LNCAP (cell line): Measurements from ENCODE around the gene SH3RF3.

ENCODE experiments used
- TF ChIP-seq, protein P1 (sequence below): fragments of 450-650 bp; IDR thresholded peaks from 2 replicates; pipeline ENCODE4 v1.5.1; 2017; ENCODE audit warnings: mild to moderate bottlenecking

Gene SH3RF3

DNA sequence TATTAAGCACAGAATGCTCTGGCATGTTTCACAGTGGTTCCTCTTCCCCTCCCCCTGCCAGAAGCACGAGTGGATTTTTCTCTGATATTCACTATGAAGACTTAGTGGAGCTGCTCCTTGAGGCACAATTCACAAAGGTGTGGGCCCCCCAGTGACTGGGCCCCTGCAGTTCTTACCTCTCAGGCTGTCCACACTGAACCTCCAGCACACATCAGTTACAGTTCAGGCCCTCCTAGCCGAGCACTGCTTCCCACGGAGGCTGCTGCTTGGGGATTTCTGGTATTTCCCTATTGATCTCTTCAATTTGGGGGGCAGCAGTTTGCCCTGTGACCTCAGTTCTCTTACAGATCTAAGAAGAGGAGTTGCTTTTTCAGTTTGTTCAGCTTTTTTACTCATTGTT, 236.1 kb downstream of the SH3RF3 start:
- TF ChIP-seq, protein P1, sequence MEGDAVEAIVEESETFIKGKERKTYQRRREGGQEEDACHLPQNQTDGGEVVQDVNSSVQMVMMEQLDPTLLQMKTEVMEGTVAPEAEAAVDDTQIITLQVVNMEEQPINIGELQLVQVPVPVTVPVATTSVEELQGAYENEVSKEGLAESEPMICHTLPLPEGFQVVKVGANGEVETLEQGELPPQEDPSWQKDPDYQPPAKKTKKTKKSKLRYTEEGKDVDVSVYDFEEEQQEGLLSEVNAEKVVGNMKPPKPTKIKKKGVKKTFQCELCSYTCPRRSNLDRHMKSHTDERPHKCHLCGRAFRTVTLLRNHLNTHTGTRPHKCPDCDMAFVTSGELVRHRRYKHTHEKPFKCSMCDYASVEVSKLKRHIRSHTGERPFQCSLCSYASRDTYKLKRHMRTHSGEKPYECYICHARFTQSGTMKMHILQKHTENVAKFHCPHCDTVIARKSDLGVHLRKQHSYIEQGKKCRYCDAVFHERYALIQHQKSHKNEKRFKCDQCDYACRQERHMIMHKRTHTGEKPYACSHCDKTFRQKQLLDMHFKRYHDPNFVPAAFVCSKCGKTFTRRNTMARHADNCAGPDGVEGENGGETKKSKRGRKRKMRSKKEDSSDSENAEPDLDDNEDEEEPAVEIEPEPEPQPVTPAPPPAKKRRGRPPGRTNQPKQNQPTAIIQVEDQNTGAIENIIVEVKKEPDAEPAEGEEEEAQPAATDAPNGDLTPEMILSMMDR = no peak

DNA sequence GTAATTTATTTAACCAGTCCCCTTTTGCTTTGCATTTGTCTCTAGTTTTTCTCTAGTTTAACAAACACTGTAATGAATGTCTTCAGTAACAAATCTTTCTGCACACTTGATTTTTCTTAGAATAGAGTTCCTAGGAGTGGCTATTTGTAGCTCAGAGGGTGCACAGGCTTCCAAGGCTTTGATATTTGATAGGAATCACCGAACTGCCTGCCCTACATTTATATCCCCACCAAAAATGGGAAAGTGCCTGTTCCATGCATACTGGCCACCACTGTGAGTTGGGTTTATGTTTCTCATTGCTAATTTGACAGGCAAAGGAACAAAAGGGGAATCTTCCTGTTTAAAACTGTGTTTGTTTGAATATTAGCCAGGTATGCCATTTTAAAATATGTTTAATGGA, 238.7 kb downstream of the SH3RF3 start:
- TF ChIP-seq, protein P1 = no peak

DNA sequence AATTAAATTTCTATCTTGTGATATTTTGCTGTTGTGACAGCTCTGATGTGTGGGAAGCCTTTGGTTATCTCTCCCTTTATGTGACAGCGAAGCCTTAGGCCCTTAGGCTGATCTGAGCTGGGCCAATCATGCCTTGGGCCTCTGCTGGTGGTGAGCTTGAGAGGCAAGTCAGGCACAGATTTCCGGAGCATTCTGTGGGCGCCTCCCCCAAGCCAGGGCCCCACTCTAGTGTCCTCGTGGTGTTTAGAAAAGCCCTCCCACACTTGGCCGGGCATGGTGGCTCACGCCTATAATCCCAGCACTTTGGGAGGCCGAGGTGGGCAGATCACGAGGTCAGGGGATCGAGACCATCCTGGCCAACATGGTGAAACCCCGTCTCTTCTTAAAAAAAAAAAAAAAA, 239.8 kb downstream of the SH3RF3 start:
- TF ChIP-seq, protein P1 = no peak

DNA sequence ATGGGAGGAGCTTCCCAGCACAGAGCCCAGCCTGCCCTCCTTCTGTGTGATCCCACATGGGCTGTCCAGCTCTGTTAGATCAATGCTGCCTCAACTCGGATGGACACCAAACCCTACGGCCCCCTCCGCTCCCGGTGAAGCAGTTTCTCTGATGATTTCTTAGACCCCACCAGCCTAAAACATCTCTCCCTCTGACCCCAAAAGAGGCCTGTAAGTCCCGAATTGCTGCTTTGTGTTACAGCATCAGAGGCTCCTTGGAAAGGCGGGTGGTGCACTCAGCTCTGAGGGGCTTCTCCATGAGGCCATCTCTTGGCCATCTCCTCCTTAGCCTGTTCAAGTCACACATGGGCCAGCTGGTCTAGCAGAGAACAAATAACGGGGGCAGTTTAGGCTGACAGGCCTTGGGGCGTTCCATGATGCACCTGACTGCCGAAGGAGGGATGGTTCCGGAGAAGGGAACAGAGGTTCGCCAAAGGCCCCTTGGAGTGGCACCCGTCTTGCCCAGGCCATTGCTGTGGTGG, 240.7 kb downstream of the SH3RF3 start:
- TF ChIP-seq, protein P1 = no peak

DNA sequence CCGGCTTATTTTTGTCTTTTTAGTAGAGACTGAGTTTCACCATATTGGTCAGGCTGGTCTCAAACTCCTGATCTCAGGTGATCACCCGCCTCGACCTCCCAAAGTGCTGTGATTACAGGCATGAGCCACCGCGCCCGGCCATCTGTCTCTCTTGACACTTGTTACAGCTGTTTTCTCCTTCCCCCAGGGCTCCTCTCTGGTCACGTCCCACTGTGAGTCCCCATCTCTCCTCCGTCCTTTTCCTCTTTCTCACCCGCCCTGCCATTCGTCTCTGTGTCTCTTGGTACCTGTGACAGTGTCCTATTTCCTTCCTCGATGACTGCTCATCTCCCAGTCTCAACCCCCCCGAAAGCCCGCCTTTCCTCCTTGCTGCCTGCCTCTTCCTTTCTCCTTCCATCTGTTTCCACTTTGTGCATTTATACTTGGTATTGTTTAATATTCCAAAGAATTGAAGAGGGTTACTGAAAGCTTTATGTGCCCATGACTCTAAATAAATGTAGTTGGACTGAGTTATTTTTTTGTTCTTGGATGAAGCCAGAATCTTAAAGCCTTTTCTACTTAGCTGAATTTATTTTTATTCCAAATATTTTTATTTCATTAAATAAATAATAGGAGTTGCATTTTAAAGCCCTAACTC, 241.5 kb downstream of the SH3RF3 start:
- TF ChIP-seq, protein P1 = no peak

DNA sequence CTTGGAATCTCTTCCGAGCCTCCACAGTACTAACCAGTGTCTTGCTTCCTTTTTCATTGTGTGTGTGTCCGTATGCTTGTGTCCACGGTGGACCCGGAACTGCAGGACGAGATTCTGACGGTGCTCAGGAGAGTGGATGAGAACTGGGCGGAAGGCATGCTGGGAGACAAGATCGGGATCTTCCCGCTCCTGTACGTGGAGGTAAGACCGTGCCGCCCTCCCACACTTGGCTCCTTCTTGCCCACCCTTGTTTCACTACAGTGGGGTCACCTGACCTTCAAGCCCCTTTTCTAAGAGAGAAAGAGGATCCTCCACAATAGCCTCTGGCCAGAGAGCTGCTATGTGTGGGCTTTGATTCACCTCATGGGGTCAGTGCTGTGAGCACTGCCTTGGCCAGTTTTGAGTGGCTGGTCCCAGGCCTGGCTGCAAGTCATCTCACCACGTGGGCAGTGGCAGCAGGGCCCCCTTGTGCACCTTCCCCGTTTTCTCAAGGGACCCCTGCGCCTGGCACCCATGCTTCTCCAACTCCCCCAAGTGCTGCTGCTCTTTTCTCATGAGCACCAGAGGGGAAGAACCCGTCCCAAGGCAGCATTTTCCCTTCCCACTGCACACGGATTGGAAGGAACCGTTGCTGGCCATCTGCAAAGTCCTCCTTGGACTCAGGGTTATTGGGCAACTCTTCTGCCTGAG, 242.6 kb downstream of the SH3RF3 start:
- TF ChIP-seq, protein P1 = no peak

DNA sequence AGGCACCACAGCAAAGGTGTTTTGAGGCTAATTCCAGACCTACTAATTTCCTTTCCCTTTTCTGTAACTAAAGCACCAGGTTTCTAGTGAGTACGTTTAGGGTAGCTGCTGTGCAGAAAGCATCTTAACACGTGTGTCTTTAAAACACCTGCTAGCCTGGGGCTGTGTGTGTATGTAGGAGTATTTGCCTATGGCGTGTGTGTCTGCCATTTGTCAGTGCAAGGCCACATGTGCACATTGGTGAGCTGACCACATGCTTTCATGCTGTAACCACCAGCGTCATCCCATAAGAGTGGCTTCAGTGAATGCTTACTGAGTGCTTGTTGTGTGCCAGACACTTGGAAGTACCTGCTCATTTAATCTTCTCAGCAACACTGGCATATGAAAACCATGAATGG, 243.2 kb downstream of the SH3RF3 start:
- TF ChIP-seq, protein P1 = no peak
